Globus pallidus (tissue), 1 donor: ENCODE results near the gene MS4A4E.
"Not testable (repeated sequence)": the region's sequence is repeated elsewhere in the genome, so short reads cannot be mapped to it uniquely, and the experiment has no call there.

Experiments used
- DNase-seq: peaks from one replicate; pipeline ENCODE4 v3.0.0-alpha.2; 2015; ENCODE audit warnings: low spot score

MS4A4E gene

DNA sequence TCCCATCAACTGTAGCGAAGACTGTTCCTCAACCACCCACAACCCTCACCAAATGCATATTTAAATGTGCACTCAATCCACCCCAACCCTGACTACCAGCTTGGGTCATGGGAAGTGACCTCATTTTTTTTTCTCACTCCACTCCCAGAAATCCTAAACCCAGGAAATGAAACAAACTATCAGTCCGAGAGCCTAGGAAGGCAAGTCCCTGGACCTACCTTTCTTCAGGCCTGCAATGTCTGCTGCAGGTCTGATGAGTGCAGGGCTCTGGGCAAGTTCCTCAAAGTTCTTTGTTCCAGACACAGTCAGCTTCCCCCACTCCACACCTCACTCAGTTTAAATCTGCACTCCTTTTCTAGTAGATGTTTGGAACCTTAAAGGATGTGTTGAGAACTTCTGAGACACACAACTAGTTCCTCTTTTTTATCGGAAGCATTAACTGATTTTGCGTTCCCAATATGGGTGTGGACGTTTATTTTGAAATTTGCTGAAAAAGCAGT is at the start of gene MS4A4E:
Gene MS4A4E, minus strand, starts transcription at position 398 of the 500 bp plus-strand sequence. CDS start 13,082 bp downstream, outside the sequence.
- DNase-seq = no peak

DNA sequence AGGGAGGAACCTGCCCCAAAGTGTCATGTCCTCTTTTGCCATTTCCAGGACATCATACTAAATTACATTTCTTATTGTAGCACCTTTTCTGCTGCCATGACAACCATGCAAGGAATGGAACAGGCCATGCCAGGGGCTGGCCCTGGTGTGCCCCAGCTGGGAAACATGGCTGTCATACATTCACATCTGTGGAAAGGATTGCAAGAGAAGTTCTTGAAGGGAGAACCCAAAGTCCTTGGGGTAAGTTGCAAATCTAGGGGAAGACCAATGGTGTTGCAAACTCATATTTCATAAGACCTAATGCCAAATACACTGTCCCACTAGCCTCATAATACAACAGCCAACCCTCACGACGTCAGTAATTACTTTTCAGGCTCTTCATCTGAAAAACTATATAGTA is 49.2 kb upstream of the MS4A4E start:
- DNase-seq = no peak

DNA sequence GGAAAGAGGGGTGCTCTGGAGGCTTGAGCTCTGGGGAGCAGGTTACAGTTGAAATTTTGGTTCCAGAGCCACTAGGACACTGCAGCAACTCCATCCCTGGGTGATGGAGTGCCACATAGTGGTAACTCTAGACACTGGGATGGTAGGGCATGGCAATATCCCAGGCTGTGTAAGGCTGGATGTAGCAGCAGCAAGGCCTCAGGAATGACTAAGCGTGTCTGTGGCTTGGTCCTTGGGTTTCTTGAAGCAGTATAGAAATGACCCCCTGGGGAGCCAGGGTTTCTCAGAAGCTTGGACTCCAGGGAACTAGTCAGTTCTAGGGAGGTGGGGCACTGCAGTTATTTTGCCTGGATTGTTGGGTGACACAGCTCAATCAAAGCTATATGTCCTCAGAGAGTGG is 45.6 kb upstream of the MS4A4E start:
- no peak for DNase-seq

DNA sequence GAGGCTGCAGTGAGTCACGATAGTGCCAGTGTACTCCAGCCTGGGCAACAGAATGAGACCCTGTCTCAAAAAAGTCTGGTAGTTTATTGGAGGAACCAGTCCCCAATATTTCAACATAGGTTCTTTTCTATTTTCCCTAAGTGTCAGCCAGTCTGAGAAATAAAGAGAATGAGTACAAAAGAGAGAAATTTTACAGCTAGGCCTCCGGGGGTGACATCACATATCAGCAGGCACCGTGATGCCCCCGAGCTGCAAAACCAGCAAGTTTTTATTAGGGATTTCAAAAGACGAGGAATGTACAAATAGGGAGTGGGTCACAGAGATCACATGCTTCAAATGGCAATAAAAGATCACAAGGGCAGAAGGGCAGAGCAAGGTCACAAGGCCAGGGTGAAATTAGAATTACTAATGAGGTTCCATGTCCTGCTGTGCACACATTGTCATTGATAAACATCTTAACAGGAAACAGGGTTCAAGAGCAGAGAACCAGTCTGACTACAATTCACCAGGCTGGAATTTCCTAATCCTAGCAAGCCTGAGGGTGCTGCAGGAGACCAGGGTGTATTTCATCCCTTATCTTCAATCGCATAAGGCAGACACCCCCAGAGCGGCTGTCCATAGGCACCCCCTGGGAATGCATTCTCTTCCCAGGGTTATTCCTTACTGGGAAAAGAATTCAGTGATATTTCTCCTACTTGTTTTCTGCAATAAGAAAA is 42.6 kb upstream of the MS4A4E start:
- DNase-seq = not testable (repeated sequence)

DNA sequence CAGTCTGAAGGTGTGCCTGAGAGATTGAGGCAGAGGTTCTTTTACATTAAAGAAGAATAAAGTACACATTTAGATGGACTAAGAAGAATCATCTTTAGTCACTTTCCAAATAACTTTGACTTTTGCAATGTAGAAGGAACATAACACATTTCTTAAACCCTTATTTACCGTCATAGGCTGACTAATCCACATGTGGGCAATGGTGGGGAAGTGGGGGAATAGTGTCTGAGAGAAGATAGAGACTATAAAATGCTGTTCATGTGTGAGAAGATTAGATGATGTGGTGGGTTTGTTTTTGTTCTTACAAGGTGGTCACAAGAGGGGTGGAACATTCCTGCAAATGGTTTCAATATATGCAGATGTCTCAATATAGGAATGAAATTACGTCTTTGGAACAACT is 39.3 kb upstream of the MS4A4E start:
- DNase-seq = no peak

DNA sequence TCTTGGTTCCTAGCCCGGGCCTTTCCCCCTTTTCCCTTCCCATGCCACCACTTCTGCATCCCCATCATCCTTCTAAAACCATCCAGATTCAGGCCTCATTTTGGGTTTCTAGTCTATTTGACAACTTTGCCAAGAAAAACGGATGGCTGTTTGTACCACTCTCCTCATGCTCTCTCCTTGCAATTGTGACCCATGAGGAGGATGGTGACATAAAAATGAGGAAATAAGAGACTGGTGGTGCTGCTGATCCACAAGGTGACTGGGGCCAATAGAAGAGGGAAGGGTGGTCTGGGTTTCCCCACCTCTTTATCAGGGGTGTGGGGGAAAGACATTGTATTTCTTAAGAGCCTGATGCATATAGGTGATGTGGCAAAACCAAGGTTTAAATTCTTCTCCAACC is 38.5 kb upstream of the MS4A4E start:
- no peak for DNase-seq

DNA sequence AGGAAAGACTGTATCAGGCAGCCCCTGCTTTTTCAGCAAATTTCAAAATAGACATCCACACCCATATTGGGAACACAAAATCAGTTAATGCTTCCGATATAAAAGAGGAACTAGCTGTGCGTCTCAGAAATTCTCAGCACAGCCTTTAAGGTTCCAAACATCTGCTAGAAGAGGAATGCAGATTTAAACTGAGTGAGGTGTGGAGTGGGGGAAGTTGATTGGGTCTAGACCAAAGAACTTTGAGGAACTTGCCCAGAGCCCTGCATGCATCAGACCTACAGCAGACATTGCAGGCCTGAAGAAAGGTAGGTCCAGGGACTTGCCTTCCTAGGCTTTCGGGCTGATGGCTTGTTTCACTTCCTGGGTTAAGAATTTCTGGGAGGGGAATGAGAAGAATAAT is 37.5 kb upstream of the MS4A4E start, which contains the start of gene MS4A4A:
Gene MS4A4A, plus strand, starts transcription at position 255 of the 400 bp plus-strand sequence. Its CDS starts 10 bp downstream, at position 265.
- peak; percentile 47 for DNase-seq

DNA sequence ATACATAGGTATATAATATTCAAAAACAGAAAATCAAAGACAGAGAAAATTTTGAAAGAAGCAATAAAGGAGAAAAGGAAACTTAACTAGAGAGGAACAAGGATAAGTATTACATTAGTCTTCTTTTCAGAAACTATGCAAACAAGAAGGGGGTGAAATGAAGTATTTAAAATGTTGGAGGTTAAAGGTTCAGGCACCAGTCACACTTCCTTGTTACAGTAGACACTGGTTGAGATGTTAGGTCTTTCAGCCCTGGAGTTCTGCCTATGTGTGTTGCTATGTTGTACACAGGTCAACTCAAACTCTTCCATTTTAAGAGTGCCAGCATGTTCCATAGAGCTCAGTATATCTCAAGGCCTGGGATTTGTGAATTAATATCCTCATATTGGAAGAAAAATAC is 31.5 kb upstream of the MS4A4E start:
- no peak for DNase-seq

DNA sequence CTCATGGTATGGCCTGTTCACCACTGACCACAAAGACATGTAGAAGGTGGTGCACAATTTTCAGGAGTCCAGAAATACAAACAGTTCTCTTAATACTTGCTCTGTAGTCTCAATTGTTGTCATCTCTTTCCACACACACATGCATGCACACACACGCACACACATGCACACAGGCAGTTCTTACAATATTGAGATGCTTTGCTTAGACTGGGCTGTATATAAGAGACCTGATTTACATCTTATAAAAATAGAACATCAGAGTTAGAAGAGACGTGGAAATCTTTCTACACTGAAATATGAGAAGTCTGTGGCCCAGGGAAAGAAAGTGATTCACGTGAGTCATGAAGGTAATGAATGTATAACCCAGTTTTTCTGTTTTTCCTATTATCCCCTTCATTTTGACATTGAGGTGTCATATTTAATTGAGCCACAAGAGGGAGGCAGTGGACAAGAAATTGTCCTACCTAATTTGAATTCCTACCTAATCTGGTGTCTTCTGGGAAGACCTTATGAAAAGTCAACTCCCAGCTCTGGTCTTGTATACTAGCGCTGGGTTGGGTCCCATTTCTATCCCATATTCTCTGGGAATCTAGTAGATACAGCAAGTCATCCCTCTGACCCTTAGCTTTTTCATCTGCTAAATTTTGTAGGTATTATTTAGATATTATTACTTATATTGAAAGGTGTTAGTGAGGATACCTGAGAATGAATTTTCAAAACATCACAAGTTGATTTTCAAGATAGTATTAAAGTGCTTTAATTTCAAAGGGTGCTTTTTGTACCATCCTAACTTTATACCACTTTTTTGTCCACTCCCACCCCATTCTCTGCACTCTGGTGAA is 22.7 kb upstream of the MS4A4E start:
- DNase-seq = no peak

DNA sequence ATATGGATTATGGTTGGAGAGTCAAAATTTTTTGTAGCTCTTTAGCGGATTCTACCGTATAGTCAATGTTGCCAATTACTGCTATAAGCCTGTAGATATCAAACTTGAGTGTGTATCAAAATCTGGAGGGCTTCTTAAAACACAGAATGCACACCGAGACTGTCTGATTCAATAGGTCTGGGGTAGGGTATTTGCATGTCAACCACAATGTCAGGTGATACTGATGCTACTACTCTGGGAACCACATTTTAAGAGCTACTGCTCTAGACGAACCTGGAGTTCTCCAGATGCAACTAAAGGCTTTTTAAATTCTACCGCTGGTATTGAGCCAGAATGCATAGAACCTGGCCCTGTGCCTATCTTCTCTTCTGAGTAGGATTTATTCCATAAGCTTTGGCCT is 21.7 kb upstream of the MS4A4E start:
- no peak for DNase-seq

DNA sequence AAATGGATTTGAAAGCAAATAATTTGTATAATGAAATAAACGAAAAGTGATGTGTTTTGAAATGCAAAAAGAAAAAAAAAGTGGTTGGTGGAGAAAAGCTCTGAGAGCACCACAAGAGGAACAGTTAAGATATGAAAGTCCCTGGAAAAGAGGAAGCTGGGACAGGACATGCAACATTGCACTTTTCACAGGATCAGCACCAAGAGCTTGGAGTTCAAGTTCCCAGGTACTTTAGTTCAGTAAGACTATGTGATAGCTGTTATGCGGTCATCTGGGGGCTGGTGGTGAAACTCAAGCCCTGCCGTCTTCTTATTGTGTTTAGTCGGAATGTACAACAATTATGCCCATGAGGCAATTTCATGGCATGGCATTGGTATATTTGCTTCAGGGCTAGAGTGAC is 20.5 kb upstream of the MS4A4E start:
- peak; percentile 29 for DNase-seq

DNA sequence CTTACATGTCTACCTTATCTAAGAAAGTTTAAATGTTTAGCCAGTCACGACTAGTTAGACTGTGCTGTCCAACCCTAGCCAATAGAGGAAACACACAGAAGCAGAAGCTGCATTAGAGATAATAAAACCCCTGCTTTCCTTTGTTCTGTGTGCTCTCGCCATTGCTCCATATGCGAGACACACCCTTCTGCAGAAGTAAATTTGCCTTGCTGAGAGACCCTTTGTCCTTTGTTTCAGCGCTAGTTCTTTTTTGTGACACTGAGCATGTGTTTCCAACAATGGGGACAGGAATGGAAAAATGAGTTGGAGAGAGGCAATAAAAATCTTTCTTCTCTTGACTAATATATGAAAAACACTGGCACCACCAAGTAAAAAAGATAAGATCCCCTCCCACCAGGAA is 18.1 kb upstream of the MS4A4E start:
- no peak for DNase-seq

DNA sequence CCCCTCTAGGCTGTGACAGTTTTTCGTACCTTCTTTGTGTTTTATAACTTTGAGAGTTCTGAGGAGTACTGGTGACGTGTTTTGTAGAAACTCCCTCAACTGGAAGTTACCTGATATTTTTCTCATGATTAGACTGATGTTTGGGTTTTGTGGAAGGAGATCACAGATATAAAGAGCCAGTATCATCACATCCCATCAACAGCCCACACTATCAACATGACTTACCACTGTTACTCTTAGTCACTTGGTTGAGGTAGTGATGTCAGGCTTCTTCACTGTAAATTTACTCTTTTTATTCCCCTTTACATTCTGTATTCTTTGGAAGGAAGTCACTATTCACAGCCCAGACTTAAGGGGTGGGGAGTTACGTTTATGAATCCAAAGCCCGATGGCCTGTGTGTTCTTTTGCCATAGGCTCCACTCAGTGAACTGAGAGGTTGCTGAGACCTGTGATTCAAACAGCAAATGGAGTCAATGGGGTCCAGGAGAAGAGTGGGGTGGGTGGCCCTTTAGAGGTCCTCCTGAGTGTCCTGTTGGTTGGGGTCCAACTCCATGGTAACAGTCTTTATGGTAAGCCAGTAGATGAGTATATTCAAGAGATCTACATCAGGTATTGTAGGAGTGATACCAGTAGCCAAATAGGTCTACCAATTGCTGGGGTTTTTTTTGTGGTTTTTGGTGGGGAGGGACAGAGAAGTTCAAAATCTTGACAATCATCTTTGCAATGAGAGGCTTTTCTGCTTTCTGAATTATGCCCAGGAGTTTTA is 15.2 kb upstream of the MS4A4E start:
- no peak for DNase-seq

DNA sequence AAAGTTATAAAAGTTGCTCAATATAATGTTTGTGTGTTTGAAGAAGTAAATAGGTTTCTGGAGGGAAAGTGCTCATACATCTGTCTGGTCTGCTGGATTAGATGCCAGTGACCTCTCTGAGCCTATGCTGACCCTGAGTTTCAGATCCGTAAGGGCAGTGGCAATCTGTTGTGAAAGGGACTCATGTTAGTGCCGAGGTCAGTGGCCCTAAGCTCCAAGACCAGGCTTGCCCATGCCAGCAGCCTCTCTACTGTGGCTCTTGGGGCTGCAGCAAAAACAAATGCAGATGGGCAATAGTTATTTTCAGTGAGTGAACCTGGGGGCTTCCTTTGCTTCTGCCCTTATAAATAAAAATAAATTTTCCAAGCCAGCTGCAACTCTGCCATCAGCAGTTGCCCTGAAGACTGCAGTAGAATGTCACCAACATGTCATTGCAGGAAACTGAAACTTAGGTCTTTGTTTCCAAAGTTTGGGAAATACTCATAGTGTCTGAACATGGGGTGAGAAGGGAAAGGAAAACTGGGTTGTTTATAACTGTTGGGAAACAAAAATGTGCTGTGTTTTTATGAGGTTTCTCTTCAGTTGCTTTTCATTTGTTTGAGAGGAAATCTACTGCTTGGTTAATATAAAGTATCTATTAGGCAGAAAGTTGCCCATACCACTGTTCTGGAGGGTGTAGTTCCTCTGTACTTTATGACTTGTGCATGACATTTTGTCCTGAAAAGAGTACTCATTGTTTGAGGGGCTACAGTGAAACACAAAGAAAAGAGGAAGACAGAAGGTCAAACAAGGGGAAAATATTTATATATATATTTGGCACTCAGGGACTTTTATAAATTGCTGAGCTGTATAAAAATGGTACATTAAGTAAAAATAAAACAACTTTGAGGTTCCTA is 9.5 kb upstream of the MS4A4E start:
- peak; percentile 24 for DNase-seq

DNA sequence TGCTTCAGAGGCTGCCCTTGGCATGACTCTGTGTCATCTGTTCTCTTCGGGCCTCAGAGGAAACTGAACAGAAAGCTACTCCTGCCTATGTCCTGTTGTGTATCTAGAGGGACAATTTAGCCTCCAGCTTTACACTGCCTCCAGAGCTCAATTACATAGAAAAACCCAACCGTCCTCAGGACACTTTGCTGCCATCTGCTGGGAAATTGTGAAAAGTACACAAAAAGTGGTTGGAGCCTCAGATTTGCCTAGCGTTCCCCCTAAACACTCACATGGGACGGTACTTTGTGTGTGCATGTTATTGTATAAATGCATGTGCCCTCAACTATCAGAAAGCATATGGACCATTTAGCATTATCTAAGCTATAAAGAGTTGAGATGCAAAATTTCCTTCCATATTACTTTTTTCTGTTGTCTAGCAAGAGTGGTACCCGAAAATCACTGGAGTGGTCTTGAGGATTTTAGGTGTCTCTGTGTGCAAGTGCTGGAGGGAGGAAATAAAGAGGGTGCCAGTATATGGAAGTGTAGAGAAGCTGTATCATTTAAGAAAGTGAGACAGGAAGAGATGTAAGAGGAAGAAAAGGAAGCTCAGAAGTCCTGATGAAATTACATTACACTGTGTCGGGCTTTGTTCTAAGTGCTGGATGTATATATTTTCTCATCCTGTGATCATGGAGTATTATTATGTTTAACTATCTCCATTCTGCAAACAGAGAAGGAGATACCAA is 8.7 kb upstream of the MS4A4E start:
- peak; percentile 20 for DNase-seq

DNA sequence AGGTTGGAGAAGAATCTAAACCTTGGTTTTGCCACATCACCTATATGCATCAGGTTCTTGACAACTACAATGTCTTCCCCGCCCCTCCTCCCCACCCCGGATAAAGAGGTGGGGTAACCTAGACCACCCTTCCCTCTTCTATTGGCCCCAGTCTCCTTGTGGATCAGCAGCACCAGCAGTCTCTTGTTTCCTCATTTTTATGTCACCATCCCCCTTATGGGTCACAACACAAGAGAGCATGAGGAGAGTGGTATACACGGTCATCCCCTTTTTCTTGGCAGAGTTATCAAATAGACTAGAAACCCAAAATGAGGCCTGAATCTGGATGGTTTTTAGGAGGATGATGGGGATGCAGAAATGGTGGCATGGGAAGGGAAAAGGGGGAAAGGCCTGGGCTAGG is 1.2 kb downstream of the MS4A4E start:
- no peak for DNase-seq

DNA sequence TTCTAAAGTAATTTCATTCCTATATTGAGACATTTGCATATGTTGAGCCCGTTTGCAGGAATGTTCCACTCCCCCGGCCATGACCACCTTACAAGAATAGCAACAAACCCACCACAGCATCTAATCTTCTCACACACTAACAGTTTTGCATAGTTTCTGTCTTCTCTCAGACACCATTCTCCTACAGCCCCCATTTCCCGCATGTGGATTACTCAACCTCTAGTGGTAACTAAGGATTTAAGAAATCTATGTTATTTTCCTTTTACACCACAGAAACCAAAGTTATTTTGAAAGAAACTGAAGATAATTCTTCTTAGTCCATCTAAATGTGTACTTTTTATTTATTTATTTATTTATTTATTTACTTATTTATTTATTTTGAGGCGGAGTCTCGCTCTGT is 2.3 kb downstream of the MS4A4E start:
- DNase-seq = no peak

DNA sequence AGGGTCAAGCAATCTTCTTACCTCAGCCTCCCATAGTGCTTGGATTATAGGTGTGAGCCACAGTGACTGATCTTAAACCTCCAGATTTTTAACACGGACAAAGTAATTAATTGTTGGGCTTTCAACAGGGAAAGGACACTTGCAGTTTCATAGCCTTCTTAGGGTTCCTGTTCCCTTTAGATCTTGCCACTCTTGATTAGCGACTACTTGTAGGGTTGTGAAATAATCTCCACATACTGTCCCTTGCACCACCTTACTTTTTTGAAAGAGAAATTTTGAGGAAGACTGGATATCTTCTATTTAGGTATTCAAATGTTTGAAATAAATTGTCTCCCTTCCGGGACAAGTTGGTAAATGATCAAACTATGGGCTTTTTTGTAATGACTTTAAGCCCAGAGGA is 7.6 kb downstream of the MS4A4E start:
- no peak for DNase-seq

DNA sequence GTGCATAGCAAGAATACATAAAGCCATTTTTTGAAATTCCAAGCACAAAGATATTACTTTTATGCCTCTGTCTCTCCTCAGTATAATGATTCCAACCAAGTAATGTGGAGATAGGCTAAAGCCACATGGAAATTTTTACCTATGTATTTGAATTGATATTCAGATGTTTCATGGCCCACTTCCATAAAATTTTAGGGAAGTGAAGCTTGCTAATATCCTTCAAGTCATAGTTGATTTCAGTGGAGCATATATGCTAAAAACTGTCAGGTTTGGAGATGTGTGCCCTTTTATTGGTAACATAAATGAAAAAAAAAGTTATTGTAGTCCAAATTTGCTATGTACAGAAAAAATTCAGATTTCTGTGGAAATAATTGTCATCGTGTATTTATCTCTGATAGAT is 12.3 kb downstream of the MS4A4E start:
- DNase-seq = no peak

DNA sequence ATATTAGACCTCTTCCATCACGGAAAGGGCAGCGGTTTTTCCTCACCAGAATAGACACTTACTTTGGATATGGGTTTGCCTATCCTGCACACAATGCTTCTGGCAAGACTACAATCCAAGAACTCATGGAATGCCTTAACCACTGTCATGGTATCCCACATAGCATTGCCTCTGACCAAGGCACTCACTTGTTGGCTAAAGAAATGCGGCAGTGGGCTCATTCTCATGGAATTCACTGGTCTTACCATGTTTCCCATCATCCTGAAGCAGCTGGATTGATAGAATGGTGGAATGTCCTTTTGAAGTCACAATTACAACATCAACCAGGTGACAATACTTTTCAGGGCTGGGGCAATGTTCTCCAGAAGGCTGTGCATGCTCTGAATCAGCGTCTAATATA is 20.8 kb downstream of the MS4A4E start:
- DNase-seq = no peak

DNA sequence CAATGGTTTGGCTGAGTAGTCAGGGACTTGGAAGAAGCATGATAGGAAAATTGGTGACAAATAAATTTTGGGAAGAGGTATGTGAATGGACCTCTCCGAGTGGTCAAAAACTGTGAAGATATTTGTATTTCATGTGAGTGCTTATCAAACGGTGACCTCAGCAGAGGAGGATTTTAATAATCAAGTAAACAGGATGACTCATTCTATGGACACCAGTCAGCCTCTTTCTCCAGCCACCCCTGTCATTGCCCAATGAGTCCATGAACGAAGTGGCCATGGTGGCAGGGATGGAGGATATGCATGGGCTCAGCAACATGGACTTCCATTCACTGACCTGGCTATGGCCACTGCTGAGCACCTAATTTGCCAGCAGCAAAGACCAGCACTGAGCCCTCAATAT is 21.2 kb downstream of the MS4A4E start:
- no peak for DNase-seq
